Liver (tissue), 9 donors: ENCODE results near the gene CBR3. TPM values are rescaled to one million over a fixed set of nuclear protein-coding genes. Genes with fewer than 3 reads are reported as not detected.

ENCODE experiments used
- DNase-seq: peaks from one replicate; pipeline ENCODE4 v3.0.0-alpha.2; 2017; ENCODE audit warnings: low spot score
- H3K27ac ChIP-seq, 2 donors: one replicate each; pipeline ENCODE4 v1.7.0; 2013; ENCODE audit warnings: inconsistent platforms in 2 of 2, low read length in 2 of 2, control low read depth in 1 of 2, low read depth in 1 of 2, mild to moderate bottlenecking in 1 of 2
- H3K27me3 ChIP-seq, 4 donors: one replicate each; pipeline versions ENCODE4 v1.6.1 to v1.7.0; 2013; ENCODE audit warnings: low read length in 3 of 4, inconsistent platforms in 1 of 4, mild to moderate bottlenecking in 1 of 4, moderate library complexity in 1 of 4; ENCODE audit not compliant: control insufficient read depth in 4 of 4, insufficient read depth in 4 of 4
- H3K36me3 ChIP-seq, 4 donors: one replicate each; pipeline versions ENCODE4 v1.6.1 to v1.7.0; 2013; ENCODE audit warnings: low read length in 3 of 4, mild to moderate bottlenecking in 3 of 4, low read depth in 1 of 4, moderate library complexity in 1 of 4; ENCODE audit not compliant: control insufficient read depth in 4 of 4, insufficient read depth in 3 of 4
- H3K4me1 ChIP-seq, 4 donors: one replicate each; pipeline versions ENCODE4 v1.6.1 to v1.7.0; 2013; ENCODE audit warnings: low read length in 3 of 4, mild to moderate bottlenecking in 3 of 4, moderate library complexity in 1 of 4; ENCODE audit not compliant: control insufficient read depth in 4 of 4, insufficient read depth in 4 of 4
- H3K4me3 ChIP-seq, 3 donors: one replicate each; pipeline versions ENCODE4 v1.6.1 to v1.7.0; 2013; ENCODE audit warnings: low read length in 3 of 3, control low read depth in 1 of 3, low read depth in 1 of 3, mild to moderate bottlenecking in 1 of 3
- H3K9ac ChIP-seq, 2 donors: one replicate each; pipeline ENCODE4 v1.7.0; 2013; ENCODE audit warnings: low read length in 2 of 2, mild to moderate bottlenecking in 2 of 2, moderate library complexity in 2 of 2, control low read depth in 1 of 2, low read depth in 1 of 2
- H3K9me3 ChIP-seq, 4 donors: one replicate each; pipeline versions ENCODE4 v1.6.1 to v1.7.0; 2013; ENCODE audit warnings: low read length in 3 of 4; ENCODE audit not compliant: control insufficient read depth in 4 of 4
- ATF3 ChIP-seq: IDR thresholded peaks from 2 replicates; pipeline ENCODE4 v1.6.1; 2016; ENCODE audit warnings: antibody characterized with exemption
- CTCF ChIP-seq: fragments of 150-350 bp; IDR thresholded peaks from 2 replicates; pipeline ENCODE4 v1.5.1; 2017; ENCODE audit warnings: improper control_type of control experiment, low read depth, low read length; ENCODE audit not compliant: missing input control
- EGR1 ChIP-seq, 2 donors: IDR thresholded peaks; 2 replicates each; pipeline ENCODE4 v1.6.1; 2016 to 2018; ENCODE audit warnings: antibody characterized with exemption in 2 of 2, low read depth in 2 of 2
- FOXA1 ChIP-seq: IDR thresholded peaks from 2 replicates; pipeline ENCODE4 v1.6.1; 2016; ENCODE audit warnings: antibody characterized with exemption
- FOXA2 ChIP-seq: IDR thresholded peaks from 2 replicates; pipeline ENCODE4 v1.6.1; 2016; ENCODE audit warnings: antibody characterized with exemption
- HNF4A ChIP-seq, 2 donors: conservative IDR thresholded peaks; 2 replicates each; pipeline ENCODE4 v1.6.1; 2016; ENCODE audit warnings: antibody characterized with exemption in 2 of 2, mild to moderate bottlenecking in 2 of 2
- HNF4G ChIP-seq: IDR thresholded peaks from 2 replicates; pipeline ENCODE4 v1.6.1; 2016; ENCODE audit warnings: antibody characterized with exemption
- JUND ChIP-seq, 2 donors: IDR thresholded peaks; 2 replicates each; pipeline ENCODE4 v1.6.1; 2016; ENCODE audit warnings: antibody characterized with exemption in 2 of 2
- MAX ChIP-seq: IDR thresholded peaks from 2 replicates; pipeline ENCODE4 v1.6.1; 2016; ENCODE audit warnings: antibody characterized with exemption
- NR2F2 ChIP-seq: IDR thresholded peaks from 2 replicates; pipeline ENCODE4 v1.6.1; 2016; ENCODE audit warnings: antibody characterized with exemption
- RAD21 ChIP-seq, 2 donors: IDR thresholded peaks; 2 replicates each; pipeline ENCODE4 v1.6.1; 2016; ENCODE audit warnings: antibody characterized with exemption in 2 of 2, mild to moderate bottlenecking in 2 of 2
- REST ChIP-seq: IDR thresholded peaks from 2 replicates; pipeline ENCODE4 v1.6.1; 2016; ENCODE audit warnings: antibody characterized with exemption, mild to moderate bottlenecking
- RXRA ChIP-seq, 2 donors: IDR thresholded peaks; 2 replicates each; pipeline ENCODE4 v1.6.1; 2017 to 2018; ENCODE audit warnings: antibody characterized with exemption in 2 of 2, mild to moderate bottlenecking in 1 of 2
- SP1 ChIP-seq: IDR thresholded peaks from 2 replicates; pipeline ENCODE4 v1.6.1; 2018; ENCODE audit warnings: antibody characterized with exemption, mild to moderate bottlenecking
- TAF1 ChIP-seq: conservative IDR thresholded peaks from 2 replicates; pipeline ENCODE4 v1.6.1; 2016; ENCODE audit warnings: antibody characterized with exemption, mild to moderate bottlenecking
- YY1 ChIP-seq: IDR thresholded peaks from 2 replicates; pipeline ENCODE4 v1.6.1; 2016; ENCODE audit warnings: antibody characterized with exemption, mild to moderate bottlenecking
- ZBTB33 ChIP-seq: IDR thresholded peaks from 2 replicates; pipeline ENCODE4 v1.6.1; 2016; ENCODE audit warnings: antibody characterized with exemption
- WGBS: extraction: QIAGEN DNeasy Blood & Tissue Kit; methylation state at CpG from one replicate; pipeline ENCODE4 v1.1.7; 2013; 5-methylcytosine and 5-hydroxymethylcytosine counted together
- polyA plus RNA-seq, 2 donors: library from polyadenylated mRNA; stranded (reverse) in 1 of 2; unstranded in 1 of 2; fragments of 200-250 nt in 1 of 2; fragments of >200 nt in 1 of 2; fragmentation: Nextera tagmentation in 1 of 2; extraction: Ambion mirVana in 1 of 2; gene quantifications; one replicate each; pipeline versions ENCODE4 v1.2.1 to v1.2.3, GENCODE V29; 2013 to 2015
- total RNA-seq, 2 donors: library from RNA; depleted of rRNA; stranded (reverse); fragments of >200 nt; gene quantifications; one replicate each; pipeline ENCODE4 v1.2.3, GENCODE V29; 2014
- donor health status: healthy.
- donor health status: healthy.
- donor health status: healthy.
- donor health status: healthy.
- donor health status: healthy.

The CBR3 gene
- total and polyA plus RNA-seq, 4 donors: 0.31 to 0.70 (median 0.47) TPM

GRCh38 chr21:36156815-36157670 is 22.2 kb downstream of the CBR3 start, which contains the start of gene DOP1B:
TSS of gene DOP1B (plus strand) at chr21:36156824. CDS start at chr21:36164734, 7,910 bp downstream.
- TF ChIP-seq SP1 (no peak), EGR1 (IDR thresholded peaks at IDR 0.05; ENCODE audit: low read depth in 2 of 2) (peak; percentile 40 to 49)
- Histone ChIP-seq H3K9me3 (no peaks in the 10 kb centered on the region), H3K27me3 (no peaks in the 10 kb centered on the region), H3K36me3 (no peaks in the 10 kb centered on the region), H3K9ac (peak within 1 kb of the TSS in 1 of 2 donors; percentile 74), H3K4me3 (peak within 1 kb of the TSS; percentile 69 to 95 (median 75)), H3K27ac (peak within 1 kb of the TSS; percentile 70 to 87), H3K4me1 (peaks cover 0 to 19% (median 8%) of the 10 kb centered on the region in 4 donors)
- no peak for DNase-seq
- WGBS: 3% methylated on average over 83 of the region's 83 CpGs

GRCh38 chr21:36159356-36159921 is 24.6 kb downstream of the CBR3 start:
- Histone ChIP-seq H3K4me1 (peaks cover 4 to 29% (median 15%) of the 10 kb centered on the region in 4 donors), H3K27me3 (no peaks in the 10 kb centered on the region), H3K4me3 (no peak overlapping the region), H3K9ac (no peak overlapping the region), H3K27ac (peak overlapping the region in 1 of 2 donors; percentile 2), H3K9me3 (no peaks in the 10 kb centered on the region), H3K36me3 (no peaks in the 10 kb centered on the region)
- no peak for DNase-seq
- WGBS: 53% methylated on average over 13 of the region's 13 CpGs
- TF ChIP-seq RXRA (IDR thresholded peaks at IDR 0.05) (peak in 1 of 2 donors; percentile 27), TAF1 (no peak), JUND (IDR thresholded peaks at IDR 0.05) (no peak), HNF4A (conservative IDR thresholded peaks at IDR 0.05) (peak in 1 of 2 donors; percentile 19), YY1 (peak; percentile 19), MAX (peak; percentile 15)

- Histone ChIP-seq H3K27me3 (no peaks in the 10 kb centered on the region), H3K36me3 (no peaks in the 10 kb centered on the region), H3K4me1 (peaks cover 4 to 28% (median 12%) of the 10 kb centered on the region in 4 donors), H3K9me3 (no peaks in the 10 kb centered on the region), H3K4me3 (no peak overlapping the region), H3K9ac (no peak overlapping the region), H3K27ac (no peak overlapping the region)
- 100% methylated on average over 2 of the region's 2 CpGs for WGBS
- TF ChIP-seq CTCF (no peak), RAD21 (IDR thresholded peaks at IDR 0.05) (no peak), YY1 (no peak), RXRA (IDR thresholded peaks at IDR 0.05) (no peak), FOXA2 (no peak), TAF1 (no peak), ZBTB33 (no peak), ATF3 (no peak), FOXA1 (no peak), SP1 (no peak), HNF4G (no peak), REST (no peak), NR2F2 (no peak), JUND (IDR thresholded peaks at IDR 0.05) (no peak), EGR1 (IDR thresholded peaks at IDR 0.05; ENCODE audit: low read depth in 2 of 2) (no peak)
- DNase-seq: no peak
Observed at GRCh38 chr21:36160850-36161178, 25.9 kb downstream of the CBR3 start.
